HepG2 (cell line): Measurements from ENCODE around the gene PSMB11. TPM values are rescaled to one million over a fixed set of nuclear protein-coding genes. Genes with fewer than 3 reads are reported as not detected.

Source experiments
- AKAP8 ChIP-seq: sonication (generic); formaldehyde crosslinking; IDR thresholded peaks from 2 replicates; pipeline ENCODE4 v1.5.1; 2020; ENCODE audit warnings: mild to moderate bottlenecking, missing genetic modification reagents
- ATM ChIP-seq: fragments of 450-650 bp; IDR thresholded peaks from 2 replicates; pipeline ENCODE4 v1.7.1; 2017; ENCODE audit warnings: mild to moderate bottlenecking, borderline replicate concordance
- BORCS8-MEF2B ChIP-seq: sonication (generic); formaldehyde crosslinking; IDR thresholded peaks from 2 replicates; pipeline ENCODE4 v1.8.0; 2022; ENCODE audit warnings: mild to moderate bottlenecking, missing genetic modification reagents
- CBX1 ChIP-seq: IDR thresholded peaks from one replicate; pipeline ENCODE4 v1.6.1; 2016; ENCODE audit warnings: antibody characterized with exemption, low read depth
- PRMT3 ChIP-seq: sonication (generic); formaldehyde crosslinking; IDR thresholded peaks from 2 replicates; pipeline ENCODE4 v1.8.1; 2022; ENCODE audit warnings: low read depth, mild to moderate bottlenecking, moderate library complexity, missing genetic modification reagents, borderline replicate concordance
- RARG ChIP-seq: sonication (generic); formaldehyde crosslinking; IDR thresholded peaks from 2 replicates; pipeline ENCODE4 v1.4.0; 2020; ENCODE audit warnings: low read depth, mild to moderate bottlenecking, missing genetic modification reagents
- SNRNP70 ChIP-seq: fragments of 200-400 bp; formaldehyde crosslinking; IDR thresholded peaks from 2 replicates; pipeline ENCODE4 v1.6.1; 2017; ENCODE audit warnings: mild to moderate bottlenecking, low read depth, low read length, moderate library complexity
- TBL1XR1 ChIP-seq: fragments of 150-350 bp; IDR thresholded peaks from 2 replicates; pipeline ENCODE4 v1.6.1; 2014; ENCODE audit warnings: borderline replicate concordance, low read length; ENCODE audit not compliant: partially characterized antibody
- ZFP36L2 ChIP-seq: sonication (generic); formaldehyde crosslinking; IDR thresholded peaks from 2 replicates; pipeline ENCODE4 v1.4.0; 2020; ENCODE audit warnings: missing genetic modification reagents
- ZMAT3 ChIP-seq: sonication (generic); formaldehyde crosslinking; conservative IDR thresholded peaks from 2 replicates; pipeline ENCODE4 v1.7.0; 2021; ENCODE audit warnings: missing genetic modification reagents
- ZNF101 ChIP-seq: sonication (generic); formaldehyde crosslinking; IDR thresholded peaks from 2 replicates; pipeline ENCODE4 v1.4.0; 2020; ENCODE audit warnings: mild to moderate bottlenecking, low read depth, missing genetic modification reagents, borderline replicate concordance
- ZNF256 ChIP-seq: sonication (generic); formaldehyde crosslinking; conservative IDR thresholded peaks from 2 replicates; pipeline ENCODE4 v1.4.0; 2020; ENCODE audit warnings: missing genetic modification reagents
- ZNF543 ChIP-seq: sonication (generic); formaldehyde crosslinking; IDR thresholded peaks from 2 replicates; pipeline ENCODE4 v1.4.0; 2020; ENCODE audit warnings: mild to moderate bottlenecking, missing genetic modification reagents
- ZNF878 ChIP-seq: sonication (generic); formaldehyde crosslinking; IDR thresholded peaks from 2 replicates; pipeline ENCODE4 v1.8.1; 2023; ENCODE audit warnings: mild to moderate bottlenecking, missing genetic modification reagents, moderate library complexity
- polyA plus RNA-seq, 8 experiments: library from polyadenylated mRNA; depleted of rRNA in 3 of 8; stranded (reverse) in 7 of 8; unstranded in 1 of 8; fragments of >200 nt; fragmentation: Illumina TruSeq in 4 of 8; extraction: Trizol in 4 of 8; gene quantifications; 2 replicates each; pipeline versions ENCODE4 v1.2.1 to v1.2.3, GENCODE V29; 2011 to 2016; ENCODE audit warnings: low read depth in 4 of 8, missing spikeins in 1 of 8, mixed read lengths in 1 of 8; ENCODE audit not compliant: insufficient read depth in 1 of 8
- total RNA-seq, 5 experiments: library from RNA; depleted of rRNA; stranded (reverse); fragments of >200 nt; fragmentation: Illumina TruSeq; extraction: Trizol; gene quantifications; 2 replicates each; pipeline ENCODE4 v1.2.3, GENCODE V29; 2016; ENCODE audit warnings: low read depth in 1 of 5
- TF ChIP-seq, protein P1 (sequence below): sonication (generic); formaldehyde crosslinking; IDR thresholded peaks from 2 replicates; pipeline ENCODE4 v1.4.0; 2020; ENCODE audit warnings: mild to moderate bottlenecking, missing genetic modification reagents, borderline replicate concordance
- TF ChIP-seq, protein P2 (sequence below): sonication (generic); formaldehyde crosslinking; conservative IDR thresholded peaks from 2 replicates; pipeline ENCODE4 v1.4.0; 2020; ENCODE audit warnings: missing genetic modification reagents
- TF ChIP-seq, protein P3 (sequence below): sonication (generic); formaldehyde crosslinking; IDR thresholded peaks from 2 replicates; pipeline ENCODE4 v1.4.0; 2020; ENCODE audit warnings: missing genetic modification reagents
- TF ChIP-seq, protein P4 (sequence below): sonication (generic); formaldehyde crosslinking; IDR thresholded peaks from 2 replicates; pipeline ENCODE4 v1.5.0; 2020; ENCODE audit warnings: missing genetic modification reagents

PSMB11 gene
- total and polyA plus RNA-seq, 2 of the 13 experiments (the other 11 are each of a cell fraction or from before 2014, with no cell fraction given) = not detected

DNA sequence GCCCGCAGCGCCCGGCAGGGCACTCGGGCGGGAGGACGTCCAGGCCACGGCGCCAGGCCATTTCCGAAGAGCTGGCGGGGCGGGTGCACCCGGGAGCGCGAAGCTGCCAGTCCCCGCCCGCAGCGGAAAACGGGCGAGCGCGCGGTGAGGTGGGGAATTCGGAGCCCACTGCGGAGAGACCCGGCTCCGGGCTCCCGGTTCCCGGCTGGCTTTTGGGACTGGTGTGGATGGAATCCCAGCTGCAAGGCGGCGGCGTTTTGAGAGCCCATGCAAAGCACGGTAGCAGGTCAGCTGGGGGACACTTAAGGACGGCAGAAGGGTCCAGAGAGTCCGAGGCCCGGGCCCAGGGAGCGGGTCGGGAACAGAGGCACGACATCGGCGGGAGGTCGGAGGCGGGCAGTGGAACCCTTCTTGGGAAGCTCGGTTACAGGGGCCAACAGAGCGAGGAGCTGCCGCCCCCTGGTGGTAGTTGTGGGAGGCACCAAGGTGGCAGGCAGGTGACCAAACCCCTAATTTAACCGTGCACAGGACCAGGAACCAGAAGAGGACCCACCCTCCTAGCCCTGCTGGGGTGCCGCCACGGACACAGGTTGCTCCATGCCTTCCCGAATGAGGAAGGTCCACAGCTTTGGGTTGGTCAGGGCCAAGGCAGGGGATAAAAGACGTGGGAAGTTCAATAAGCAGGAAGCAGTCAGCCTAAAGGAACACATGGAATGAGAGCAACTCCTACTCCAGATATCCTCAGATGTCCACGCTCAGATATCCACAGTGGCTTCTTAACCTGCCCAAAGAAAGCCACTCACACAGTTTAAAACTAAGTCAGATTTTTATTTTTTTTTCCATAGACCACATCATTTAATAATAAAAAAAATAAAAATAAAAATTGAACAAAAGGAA, 16.0 kb downstream of the PSMB11 start (continued):
- TF ChIP-seq, protein P1, sequence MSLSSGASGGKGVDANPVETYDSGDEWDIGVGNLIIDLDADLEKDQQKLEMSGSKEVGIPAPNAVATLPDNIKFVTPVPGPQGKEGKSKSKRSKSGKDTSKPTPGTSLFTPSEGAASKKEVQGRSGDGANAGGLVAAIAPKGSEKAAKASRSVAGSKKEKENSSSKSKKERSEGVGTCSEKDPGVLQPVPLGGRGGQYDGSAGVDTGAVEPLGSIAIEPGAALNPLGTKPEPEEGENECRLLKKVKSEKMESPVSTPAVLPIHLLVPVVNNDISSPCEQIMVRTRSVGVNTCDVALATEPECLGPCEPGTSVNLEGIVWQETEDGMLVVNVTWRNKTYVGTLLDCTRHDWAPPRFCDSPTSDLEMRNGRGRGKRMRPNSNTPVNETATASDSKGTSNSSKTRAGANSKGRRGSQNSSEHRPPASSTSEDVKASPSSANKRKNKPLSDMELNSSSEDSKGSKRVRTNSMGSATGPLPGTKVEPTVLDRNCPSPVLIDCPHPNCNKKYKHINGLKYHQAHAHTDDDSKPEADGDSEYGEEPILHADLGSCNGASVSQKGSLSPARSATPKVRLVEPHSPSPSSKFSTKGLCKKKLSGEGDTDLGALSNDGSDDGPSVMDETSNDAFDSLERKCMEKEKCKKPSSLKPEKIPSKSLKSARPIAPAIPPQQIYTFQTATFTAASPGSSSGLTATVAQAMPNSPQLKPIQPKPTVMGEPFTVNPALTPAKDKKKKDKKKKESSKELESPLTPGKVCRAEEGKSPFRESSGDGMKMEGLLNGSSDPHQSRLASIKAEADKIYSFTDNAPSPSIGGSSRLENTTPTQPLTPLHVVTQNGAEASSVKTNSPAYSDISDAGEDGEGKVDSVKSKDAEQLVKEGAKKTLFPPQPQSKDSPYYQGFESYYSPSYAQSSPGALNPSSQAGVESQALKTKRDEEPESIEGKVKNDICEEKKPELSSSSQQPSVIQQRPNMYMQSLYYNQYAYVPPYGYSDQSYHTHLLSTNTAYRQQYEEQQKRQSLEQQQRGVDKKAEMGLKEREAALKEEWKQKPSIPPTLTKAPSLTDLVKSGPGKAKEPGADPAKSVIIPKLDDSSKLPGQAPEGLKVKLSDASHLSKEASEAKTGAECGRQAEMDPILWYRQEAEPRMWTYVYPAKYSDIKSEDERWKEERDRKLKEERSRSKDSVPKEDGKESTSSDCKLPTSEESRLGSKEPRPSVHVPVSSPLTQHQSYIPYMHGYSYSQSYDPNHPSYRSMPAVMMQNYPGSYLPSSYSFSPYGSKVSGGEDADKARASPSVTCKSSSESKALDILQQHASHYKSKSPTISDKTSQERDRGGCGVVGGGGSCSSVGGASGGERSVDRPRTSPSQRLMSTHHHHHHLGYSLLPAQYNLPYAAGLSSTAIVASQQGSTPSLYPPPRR = peak; percentile 65; the same call in 1 of the 2 replicates
- TF ChIP-seq, protein P2, sequence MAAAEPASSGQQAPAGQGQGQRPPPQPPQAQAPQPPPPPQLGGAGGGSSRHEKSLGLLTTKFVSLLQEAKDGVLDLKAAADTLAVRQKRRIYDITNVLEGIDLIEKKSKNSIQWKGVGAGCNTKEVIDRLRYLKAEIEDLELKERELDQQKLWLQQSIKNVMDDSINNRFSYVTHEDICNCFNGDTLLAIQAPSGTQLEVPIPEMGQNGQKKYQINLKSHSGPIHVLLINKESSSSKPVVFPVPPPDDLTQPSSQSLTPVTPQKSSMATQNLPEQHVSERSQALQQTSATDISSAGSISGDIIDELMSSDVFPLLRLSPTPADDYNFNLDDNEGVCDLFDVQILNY = peak; percentile 79
- TF ChIP-seq ATM (no peak), AKAP8 (peak; percentile 86), PRMT3 (CRISPR knock-in tag) (no peak; the same call in 1 of the 2 replicates), SNRNP70 (no peak), CBX1 (peak; percentile 66), ZNF256 (CRISPR knock-in tag) (no peak), TBL1XR1 (peak; percentile 71), ZNF878 (CRISPR knock-in tag) (0 out of 2 replicates have a peak, but pooled peaks have one; percentile 19), ZFP36L2 (CRISPR knock-in tag) (no peak), BORCS8-MEF2B (CRISPR knock-in tag) (peak; percentile 87), ZNF101 (no peak), RARG (CRISPR knock-in tag) (0 out of 2 replicates have a peak, but pooled peaks have one; percentile 13), ZMAT3 (CRISPR knock-in tag) (peak; percentile 75; the same call in 1 of the 2 replicates), ZNF543 (CRISPR knock-in tag) (peak; percentile 94)
- TF ChIP-seq, protein P3, sequence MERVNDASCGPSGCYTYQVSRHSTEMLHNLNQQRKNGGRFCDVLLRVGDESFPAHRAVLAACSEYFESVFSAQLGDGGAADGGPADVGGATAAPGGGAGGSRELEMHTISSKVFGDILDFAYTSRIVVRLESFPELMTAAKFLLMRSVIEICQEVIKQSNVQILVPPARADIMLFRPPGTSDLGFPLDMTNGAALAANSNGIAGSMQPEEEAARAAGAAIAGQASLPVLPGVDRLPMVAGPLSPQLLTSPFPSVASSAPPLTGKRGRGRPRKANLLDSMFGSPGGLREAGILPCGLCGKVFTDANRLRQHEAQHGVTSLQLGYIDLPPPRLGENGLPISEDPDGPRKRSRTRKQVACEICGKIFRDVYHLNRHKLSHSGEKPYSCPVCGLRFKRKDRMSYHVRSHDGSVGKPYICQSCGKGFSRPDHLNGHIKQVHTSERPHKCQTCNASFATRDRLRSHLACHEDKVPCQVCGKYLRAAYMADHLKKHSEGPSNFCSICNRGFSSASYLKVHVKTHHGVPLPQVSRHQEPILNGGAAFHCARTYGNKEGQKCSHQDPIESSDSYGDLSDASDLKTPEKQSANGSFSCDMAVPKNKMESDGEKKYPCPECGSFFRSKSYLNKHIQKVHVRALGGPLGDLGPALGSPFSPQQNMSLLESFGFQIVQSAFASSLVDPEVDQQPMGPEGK (CRISPR knock-in tag) = peak; percentile 64
- TF ChIP-seq, protein P4, sequence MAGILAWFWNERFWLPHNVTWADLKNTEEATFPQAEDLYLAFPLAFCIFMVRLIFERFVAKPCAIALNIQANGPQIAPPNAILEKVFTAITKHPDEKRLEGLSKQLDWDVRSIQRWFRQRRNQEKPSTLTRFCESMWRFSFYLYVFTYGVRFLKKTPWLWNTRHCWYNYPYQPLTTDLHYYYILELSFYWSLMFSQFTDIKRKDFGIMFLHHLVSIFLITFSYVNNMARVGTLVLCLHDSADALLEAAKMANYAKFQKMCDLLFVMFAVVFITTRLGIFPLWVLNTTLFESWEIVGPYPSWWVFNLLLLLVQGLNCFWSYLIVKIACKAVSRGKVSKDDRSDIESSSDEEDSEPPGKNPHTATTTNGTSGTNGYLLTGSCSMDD (CRISPR knock-in tag) = no peak
